Keratinocyte (primary cell): Measurements from ENCODE around the gene FMN2. TPM values are rescaled to one million over a fixed set of nuclear protein-coding genes. Genes with fewer than 3 reads are reported as not detected.

Experiments
- DNase-seq: peaks from one replicate; pipeline ENCODE4 v3.0.0-alpha.2; 2011; ENCODE audit warnings: low read depth, missing footprints, low spot score
- FAIRE-seq: peaks from 2 replicates; lab custom pipeline; 2011; peaks lifted over from hg19 to GRCh38; lab: Jason Lieb, UNC
- H2AFZ ChIP-seq: 2 replicates; pipeline ENCODE4 v1.6.0; 2012; ENCODE audit warnings: low read length, control low read depth, inconsistent platforms; ENCODE audit not compliant: control insufficient read depth
- H3K27ac ChIP-seq: 2 replicates; pipeline ENCODE4 v1.5.1; 2011; ENCODE audit warnings: low read length; ENCODE audit not compliant: control insufficient read depth, insufficient read depth
- H3K27me3 ChIP-seq: 3 replicates; pipeline ENCODE4 v1.6.0; 2011; ENCODE audit warnings: low read length; ENCODE audit not compliant: control insufficient read depth, insufficient read depth; ENCODE audit errors: extremely low read depth
- H3K36me3 ChIP-seq, 2 experiments: 2 replicates in 1 of 2; 3 replicates in 1 of 2; pipeline ENCODE4 v1.5.1; 2011; ENCODE audit warnings: low read length in 2 of 2, mild to moderate bottlenecking in 1 of 2; ENCODE audit not compliant: control insufficient read depth in 2 of 2, insufficient read depth in 2 of 2; ENCODE audit errors: extremely low read depth in 1 of 2
- H3K4me1 ChIP-seq: 3 replicates; pipeline ENCODE4 v1.5.1; 2011; ENCODE audit warnings: low read length; ENCODE audit not compliant: control insufficient read depth, insufficient read depth; ENCODE audit errors: extremely low read depth
- H3K4me2 ChIP-seq: 3 replicates; pipeline ENCODE4 v1.6.0; 2011; ENCODE audit warnings: low read depth, low read length; ENCODE audit not compliant: control insufficient read depth, insufficient read depth; ENCODE audit errors: extremely low read depth
- H3K4me3 ChIP-seq, 3 experiments: fragments of 200-600 bp in 1 of 3; sonication (generic) in 1 of 3; 2 replicates in 2 of 3; 3 replicates in 1 of 3; pipeline ENCODE4 v1.5.1; 2011 to 2016; ENCODE audit warnings: low read length in 3 of 3, mild to moderate bottlenecking in 3 of 3, control low read depth in 2 of 3, inconsistent platforms in 1 of 3, low read depth in 1 of 3, mixed read lengths in 1 of 3, mixed run types in 1 of 3, moderate library complexity in 1 of 3; ENCODE audit not compliant: control insufficient read depth in 2 of 3, insufficient read depth in 2 of 3; ENCODE audit errors: extremely low read depth in 1 of 3
- H3K79me2 ChIP-seq: 2 replicates; pipeline ENCODE4 v1.6.0; 2012; ENCODE audit warnings: low read length; ENCODE audit not compliant: control insufficient read depth, insufficient read depth
- H3K9ac ChIP-seq: 3 replicates; pipeline ENCODE4 v1.6.0; 2011; ENCODE audit warnings: low read length; ENCODE audit not compliant: control insufficient read depth, insufficient read depth; ENCODE audit errors: extremely low read depth
- H3K9me1 ChIP-seq: 3 replicates; pipeline ENCODE4 v1.6.0; 2011; ENCODE audit warnings: low read length; ENCODE audit not compliant: control insufficient read depth, insufficient read depth; ENCODE audit errors: extremely low read depth
- H3K9me3 ChIP-seq: 2 replicates; pipeline ENCODE4 v1.5.1; 2012; ENCODE audit warnings: low read depth, low read length; ENCODE audit not compliant: control insufficient read depth
- H4K20me1 ChIP-seq: 3 replicates; pipeline ENCODE4 v1.6.0; 2011; ENCODE audit warnings: low read length; ENCODE audit not compliant: control insufficient read depth, insufficient read depth; ENCODE audit errors: extremely low read depth
- CTCF ChIP-seq, 3 experiments: IDR thresholded peaks in 1 of 3; conservative IDR thresholded peaks in 1 of 3; optimal IDR thresholded peaks in 1 of 3; 2 replicates in 2 of 3; 3 replicates in 1 of 3; pipeline versions ENCODE3 to v1.5.1; 2011; ENCODE audit warnings: low read length in 3 of 3, mild to moderate bottlenecking in 3 of 3, moderate library complexity in 2 of 3, control low read depth in 1 of 3, inconsistent platforms in 1 of 3; ENCODE audit not compliant: insufficient read depth in 2 of 3; ENCODE audit errors: extremely low read depth in 1 of 3
- EZH2 ChIP-seq: IDR thresholded peaks from one replicate; pipeline ENCODE4 v1.6.1; 2012; ENCODE audit warnings: inconsistent platforms, mild to moderate bottlenecking, low read length, moderate library complexity
- dilution Hi-C: fragments of 300-500 bp; cut with MboI; formaldehyde crosslinking; loops from one replicate; pipeline ENCODE4 v1.7.0; 2020; ENCODE audit warnings: low sequenced_read_pairs; ENCODE audit not compliant: extremely low pct_ligation_motif_present
- polyA plus RNA-seq, 5 experiments: library from polyadenylated mRNA; depleted of rRNA in 3 of 5; stranded (reverse) in 3 of 5; stranded (forward) in 1 of 5; unstranded in 1 of 5; fragments of >200 nt; gene quantifications; 1 replicate in 1 of 5; 2 replicates in 3 of 5; 3 replicates in 1 of 5; pipeline versions ENCODE4 v1.2.1 to v1.2.3, GENCODE V29; 2011 to 2012; ENCODE audit warnings: missing spikeins in 2 of 5, low read depth in 1 of 5, low replicate concordance in 1 of 5

The FMN2 gene
- polyA plus RNA-seq, 1 donor (not counting 4 experiments of a cell fraction or from before 2014, with no cell fraction given), result not detected

- Histone ChIP-seq H3K36me3 (no peaks in the 10 kb centered on the region), H3K27ac (no peak overlapping the region), H3K27me3 (no peaks in the 10 kb centered on the region), H2AFZ (no peak overlapping the region), H3K4me2 (no peak overlapping the region), H3K9me1 (no peaks in the 10 kb centered on the region), H3K4me1 (no peaks in the 10 kb centered on the region), H3K4me3 (no peak overlapping the region), H4K20me1 (no peaks in the 10 kb centered on the region), H3K9ac (no peak overlapping the region), H3K79me2 (no peaks in the 10 kb centered on the region), H3K9me3 (no peaks in the 10 kb centered on the region)
- TF ChIP-seq EZH2, result no peak
- TF ChIP-seq CTCF (optimal IDR thresholded peaks at IDR 0.05 in 1 of 3, IDR thresholded peaks at IDR 0.05 in 1 of 3, conservative IDR thresholded peaks at IDR 0.05 in 1 of 3; ENCODE audit: extremely low read depth in 1 of 3, insufficient read depth in 2 of 3, low read length in 3 of 3), result no peak
- dilution Hi-C loops, result no loop called here
- FAIRE-seq (no peak), DNase-seq (no peak)
Observed at GRCh38 chr1:240468656-240469055, 377.0 kb downstream of the FMN2 start.

GRCh38 chr1:240474133-240474614 is 382.5 kb downstream of the FMN2 start:
- DNase-seq (no peak), FAIRE-seq (no peak)
- peaks cover 2% of the 10 kb centered on the region for H3K9me3 ChIP-seq
- no peak overlapping the region for H3K27ac ChIP-seq
- no peaks in the 10 kb centered on the region for H4K20me1 ChIP-seq
- no peak overlapping the region for H3K9ac ChIP-seq
- no peak overlapping the region for H3K4me3 ChIP-seq
- H3K4me1 ChIP-seq, result no peaks in the 10 kb centered on the region
- dilution Hi-C loops, result no loop called here
- H3K79me2 ChIP-seq, result no peaks in the 10 kb centered on the region
- no peaks in the 10 kb centered on the region for H3K36me3 ChIP-seq
- no peak overlapping the region for H3K4me2 ChIP-seq
- H2AFZ ChIP-seq, result no peak overlapping the region
- no peak for TF ChIP-seq CTCF (optimal IDR thresholded peaks at IDR 0.05 in 1 of 3, IDR thresholded peaks at IDR 0.05 in 1 of 3, conservative IDR thresholded peaks at IDR 0.05 in 1 of 3; ENCODE audit: extremely low read depth in 1 of 3, insufficient read depth in 2 of 3, low read length in 3 of 3)
- no peak for TF ChIP-seq EZH2
- H3K9me1 ChIP-seq, result no peaks in the 10 kb centered on the region
- H3K27me3 ChIP-seq, result no peaks in the 10 kb centered on the region
